ENCODE data around the gene SUPT20HL2. TPM values are rescaled to one million over a fixed set of nuclear protein-coding genes. Genes with fewer than 3 reads are reported as not detected.

The SUPT20HL2 gene
- total RNA-seq, 2 experiments from 2014 or later, result not detected

DNA sequence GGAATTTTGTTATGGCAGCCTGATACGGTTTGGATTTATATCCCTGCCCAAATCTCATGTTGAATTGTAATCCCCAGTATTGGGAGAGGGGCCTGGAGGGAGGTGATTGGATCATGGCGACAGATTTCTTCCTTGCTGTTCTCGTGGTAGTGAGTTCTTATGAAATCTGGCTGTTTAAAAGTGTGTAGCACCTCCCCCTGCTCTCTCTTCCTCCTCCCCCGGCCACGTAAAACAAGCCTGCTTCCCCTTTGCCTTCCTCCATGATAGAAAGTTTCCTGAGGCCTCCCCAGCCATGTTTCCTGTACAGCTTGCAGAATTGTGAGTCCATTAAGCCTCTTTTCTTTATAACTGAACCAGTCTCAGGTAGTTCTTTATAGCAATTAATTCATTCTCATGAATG, 37.9 kb downstream of the SUPT20HL2 start:
- Mint-ChIP-seq H3K9me3 (ENCODE audit: insufficient read depth) (no peaks in the 10 kb centered on the region), H3K4me3 (no peak overlapping the region), H3K27me3 (ENCODE audit: low read depth) (peaks cover 12% of the 10 kb centered on the region), H3K4me1 (ENCODE audit: low read depth) (no peaks in the 10 kb centered on the region), H3K27ac (no peak overlapping the region), H3K36me3 (ENCODE audit: low read depth) (no peaks in the 10 kb centered on the region)
- ChIA-PET CTCF (no interaction called here), POLR2A (no interaction called here)
- DNase-seq (no peak), ATAC-seq (no peak)

DNA sequence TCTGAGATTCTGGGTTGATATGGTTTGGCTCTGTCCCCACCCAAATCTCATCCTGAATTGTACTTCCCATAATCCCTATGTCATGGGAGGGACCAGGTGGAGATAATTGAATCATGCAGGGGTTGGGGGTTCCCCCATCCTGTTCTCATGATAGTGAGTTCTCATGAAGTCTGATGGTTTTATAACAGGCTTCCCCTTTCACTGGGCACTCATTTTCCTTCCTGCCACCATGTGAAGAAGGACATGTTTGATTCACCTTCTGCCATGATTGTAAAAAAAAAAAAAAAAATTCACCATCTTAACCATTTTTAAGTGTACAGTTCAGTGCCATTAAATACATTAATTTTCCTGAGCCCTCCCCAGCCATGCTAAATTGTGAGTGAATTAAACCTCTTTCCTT, 42.6 kb downstream of the SUPT20HL2 start:
- H3K27ac Mint-ChIP-seq, result no peak overlapping the region
- POLR2A ChIA-PET, result no interaction called here
- no peaks in the 10 kb centered on the region for H3K36me3 Mint-ChIP-seq (ENCODE audit: low read depth)
- H3K9me3 Mint-ChIP-seq (ENCODE audit: insufficient read depth), result no peaks in the 10 kb centered on the region
- CTCF ChIA-PET, result no interaction called here
- DNase-seq (no peak), ATAC-seq (no peak)
- peaks cover 2% of the 10 kb centered on the region for H3K27me3 Mint-ChIP-seq (ENCODE audit: low read depth)
- H3K4me1 Mint-ChIP-seq (ENCODE audit: low read depth), result no peaks in the 10 kb centered on the region
- H3K4me3 Mint-ChIP-seq, result no peak overlapping the region

DNA sequence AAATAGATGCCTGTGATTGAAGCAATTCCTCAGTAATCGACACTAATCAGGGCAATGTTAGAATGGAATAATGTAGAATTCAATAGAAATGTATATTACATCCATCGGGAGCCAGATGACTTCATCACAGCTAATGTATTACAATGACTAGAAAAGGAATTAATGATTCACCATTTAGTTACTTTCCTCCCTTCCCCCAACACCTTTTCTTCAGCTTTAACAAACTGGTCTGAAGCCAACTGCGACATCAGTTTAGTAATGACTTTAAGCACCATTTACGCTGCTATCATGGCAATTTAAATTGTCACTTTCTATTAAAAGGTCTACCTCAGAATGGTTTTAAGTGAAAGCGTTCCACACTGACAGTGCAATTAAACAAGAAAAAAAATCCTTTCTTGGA, 45.1 kb downstream of the SUPT20HL2 start:
- Mint-ChIP-seq H3K27ac (no peak overlapping the region), H3K4me1 (ENCODE audit: low read depth) (peaks cover 5% of the 10 kb centered on the region), H3K36me3 (ENCODE audit: low read depth) (no peaks in the 10 kb centered on the region), H3K27me3 (ENCODE audit: low read depth) (peaks cover 2% of the 10 kb centered on the region), H3K9me3 (ENCODE audit: insufficient read depth) (no peaks in the 10 kb centered on the region), H3K4me3 (no peak overlapping the region)
- POLR2A ChIA-PET, result no interaction called here
- DNase-seq, result no peak
- CTCF ChIA-PET, result no interaction called here
- no peak for ATAC-seq

DNA sequence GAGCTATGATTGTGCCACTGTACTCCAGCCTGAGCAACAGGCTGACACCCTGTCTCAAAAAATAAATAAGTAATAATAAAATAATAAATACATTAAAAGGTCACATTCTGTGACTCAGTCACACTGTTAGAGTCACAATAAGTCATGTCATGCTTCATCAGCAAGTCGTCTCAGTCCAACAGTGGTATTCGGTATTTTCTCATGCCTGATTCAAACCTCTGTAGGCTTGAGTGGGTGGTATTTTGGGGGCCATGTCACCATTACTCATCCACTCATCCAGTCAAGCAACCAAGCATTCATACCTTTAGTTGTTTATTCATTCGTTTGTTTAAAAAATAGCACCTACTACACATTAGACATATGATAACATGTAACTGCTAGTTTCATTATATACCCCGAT, 46.9 kb downstream of the SUPT20HL2 start:
- H3K9me3 Mint-ChIP-seq (ENCODE audit: insufficient read depth), result no peaks in the 10 kb centered on the region
- CTCF ChIA-PET, result no interaction called here
- no peaks in the 10 kb centered on the region for H3K36me3 Mint-ChIP-seq (ENCODE audit: low read depth)
- peaks cover 8% of the 10 kb centered on the region for H3K4me1 Mint-ChIP-seq (ENCODE audit: low read depth)
- no peak overlapping the region for H3K4me3 Mint-ChIP-seq
- no peaks in the 10 kb centered on the region for H3K27me3 Mint-ChIP-seq (ENCODE audit: low read depth)
- no peak overlapping the region for H3K27ac Mint-ChIP-seq
- DNase-seq (no peak), ATAC-seq (no peak)
- POLR2A ChIA-PET, result no interaction called here

DNA sequence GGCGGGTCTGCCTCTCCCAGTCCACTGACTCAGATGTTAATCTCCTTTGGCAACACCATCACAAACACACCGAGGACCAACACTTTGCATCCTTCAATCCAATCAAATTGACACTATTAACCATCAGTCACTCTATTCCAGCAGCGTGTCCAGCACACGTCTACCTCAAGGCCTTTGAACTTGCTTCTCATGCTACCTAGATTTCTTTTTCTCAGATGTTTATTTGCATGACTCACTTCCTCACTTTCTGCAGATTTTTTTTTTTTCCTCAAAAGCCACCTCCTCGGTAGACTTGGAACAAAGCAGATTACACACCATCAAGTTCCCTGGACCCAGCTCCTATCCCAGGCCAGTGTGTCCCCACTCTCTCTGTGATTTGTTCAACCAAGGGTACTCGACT, 49.5 kb downstream of the SUPT20HL2 start:
- DNase-seq (no peak), ATAC-seq (no peak)
- ChIA-PET CTCF (no interaction called here), POLR2A (no interaction called here)
- Mint-ChIP-seq H3K27ac (no peak overlapping the region), H3K4me1 (ENCODE audit: low read depth) (peaks cover 23% of the 10 kb centered on the region), H3K9me3 (ENCODE audit: insufficient read depth) (no peaks in the 10 kb centered on the region), H3K4me3 (no peak overlapping the region), H3K27me3 (ENCODE audit: low read depth) (no peaks in the 10 kb centered on the region), H3K36me3 (ENCODE audit: low read depth) (no peaks in the 10 kb centered on the region)

DNA sequence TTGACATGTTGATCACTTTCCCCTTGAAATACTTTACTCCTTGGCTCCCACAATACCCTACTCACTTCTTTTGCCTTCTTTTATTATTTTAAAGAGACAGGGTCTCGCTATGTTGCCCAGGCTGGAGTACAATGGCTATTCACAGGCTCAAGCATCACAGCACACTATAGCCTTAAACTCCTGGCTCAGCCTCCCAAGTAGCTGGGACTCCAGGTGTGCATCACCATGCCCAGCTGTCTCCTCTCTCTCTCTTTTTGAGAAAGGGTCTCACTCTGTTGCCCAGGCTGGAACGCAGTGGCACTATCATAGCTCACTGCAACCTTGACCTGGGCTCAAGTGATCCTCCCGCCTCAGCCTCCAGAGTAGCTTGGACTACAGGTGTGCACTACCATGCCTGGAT, 51.6 kb downstream of the SUPT20HL2 start:
- H3K27ac Mint-ChIP-seq, result no peak overlapping the region
- no peak for ATAC-seq
- DNase-seq, result no peak
- no peaks in the 10 kb centered on the region for H3K36me3 Mint-ChIP-seq (ENCODE audit: low read depth)
- ChIA-PET CTCF (no interaction called here), POLR2A (no interaction called here)
- no peaks in the 10 kb centered on the region for H3K27me3 Mint-ChIP-seq (ENCODE audit: low read depth)
- no peaks in the 10 kb centered on the region for H3K9me3 Mint-ChIP-seq (ENCODE audit: insufficient read depth)
- H3K4me1 Mint-ChIP-seq (ENCODE audit: low read depth), result peaks cover 23% of the 10 kb centered on the region
- no peak overlapping the region for H3K4me3 Mint-ChIP-seq

Other genes with a start within 250 kb of the SUPT20HL2 start
- 10 to 100 TPM; 44.4 to 44.5 TPM for gene ZFX, start 164.3 kb downstream of the SUPT20HL2 start, total RNA-seq
- gene SUPT20HL1, start 46.6 kb upstream of the SUPT20HL2 start, total RNA-seq, result not detected
- 10 to 100 TPM; 30.0 to 31.5 TPM for gene PDK3, start 151.2 kb upstream of the SUPT20HL2 start, total RNA-seq